ENCODE data around the gene CITED1. TPM values are rescaled to one million over a fixed set of nuclear protein-coding genes. Genes with fewer than 3 reads are reported as not detected.

CITED1 gene
- total RNA-seq, 1 experiment from 2014 or later, result 2.8 TPM

DNA sequence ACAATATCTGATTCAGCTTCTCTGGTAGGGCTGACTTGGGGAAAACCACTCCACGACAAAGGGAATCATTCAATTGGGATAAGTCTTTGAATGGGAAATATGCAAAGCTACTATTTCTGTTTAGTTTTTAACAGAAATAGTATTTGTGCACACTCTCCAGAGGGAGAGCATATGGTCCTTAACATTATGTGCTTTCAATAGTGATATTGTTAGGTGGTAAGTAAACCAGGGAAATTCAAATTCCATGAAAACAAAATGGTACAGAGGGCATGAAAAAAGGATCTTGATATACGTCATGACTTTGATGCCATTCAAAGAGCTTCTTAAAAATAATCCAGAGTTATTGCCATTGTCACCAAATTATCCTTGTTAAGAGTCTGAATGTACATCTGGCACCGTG, 47.1 kb upstream of the CITED1 start (continued):
- TF ChIP-seq, protein P1, sequence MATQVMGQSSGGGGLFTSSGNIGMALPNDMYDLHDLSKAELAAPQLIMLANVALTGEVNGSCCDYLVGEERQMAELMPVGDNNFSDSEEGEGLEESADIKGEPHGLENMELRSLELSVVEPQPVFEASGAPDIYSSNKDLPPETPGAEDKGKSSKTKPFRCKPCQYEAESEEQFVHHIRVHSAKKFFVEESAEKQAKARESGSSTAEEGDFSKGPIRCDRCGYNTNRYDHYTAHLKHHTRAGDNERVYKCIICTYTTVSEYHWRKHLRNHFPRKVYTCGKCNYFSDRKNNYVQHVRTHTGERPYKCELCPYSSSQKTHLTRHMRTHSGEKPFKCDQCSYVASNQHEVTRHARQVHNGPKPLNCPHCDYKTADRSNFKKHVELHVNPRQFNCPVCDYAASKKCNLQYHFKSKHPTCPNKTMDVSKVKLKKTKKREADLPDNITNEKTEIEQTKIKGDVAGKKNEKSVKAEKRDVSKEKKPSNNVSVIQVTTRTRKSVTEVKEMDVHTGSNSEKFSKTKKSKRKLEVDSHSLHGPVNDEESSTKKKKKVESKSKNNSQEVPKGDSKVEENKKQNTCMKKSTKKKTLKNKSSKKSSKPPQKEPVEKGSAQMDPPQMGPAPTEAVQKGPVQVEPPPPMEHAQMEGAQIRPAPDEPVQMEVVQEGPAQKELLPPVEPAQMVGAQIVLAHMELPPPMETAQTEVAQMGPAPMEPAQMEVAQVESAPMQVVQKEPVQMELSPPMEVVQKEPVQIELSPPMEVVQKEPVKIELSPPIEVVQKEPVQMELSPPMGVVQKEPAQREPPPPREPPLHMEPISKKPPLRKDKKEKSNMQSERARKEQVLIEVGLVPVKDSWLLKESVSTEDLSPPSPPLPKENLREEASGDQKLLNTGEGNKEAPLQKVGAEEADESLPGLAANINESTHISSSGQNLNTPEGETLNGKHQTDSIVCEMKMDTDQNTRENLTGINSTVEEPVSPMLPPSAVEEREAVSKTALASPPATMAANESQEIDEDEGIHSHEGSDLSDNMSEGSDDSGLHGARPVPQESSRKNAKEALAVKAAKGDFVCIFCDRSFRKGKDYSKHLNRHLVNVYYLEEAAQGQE (IDR thresholded peaks at IDR 0.05; ENCODE audit: low read depth), result no peak

DNA sequence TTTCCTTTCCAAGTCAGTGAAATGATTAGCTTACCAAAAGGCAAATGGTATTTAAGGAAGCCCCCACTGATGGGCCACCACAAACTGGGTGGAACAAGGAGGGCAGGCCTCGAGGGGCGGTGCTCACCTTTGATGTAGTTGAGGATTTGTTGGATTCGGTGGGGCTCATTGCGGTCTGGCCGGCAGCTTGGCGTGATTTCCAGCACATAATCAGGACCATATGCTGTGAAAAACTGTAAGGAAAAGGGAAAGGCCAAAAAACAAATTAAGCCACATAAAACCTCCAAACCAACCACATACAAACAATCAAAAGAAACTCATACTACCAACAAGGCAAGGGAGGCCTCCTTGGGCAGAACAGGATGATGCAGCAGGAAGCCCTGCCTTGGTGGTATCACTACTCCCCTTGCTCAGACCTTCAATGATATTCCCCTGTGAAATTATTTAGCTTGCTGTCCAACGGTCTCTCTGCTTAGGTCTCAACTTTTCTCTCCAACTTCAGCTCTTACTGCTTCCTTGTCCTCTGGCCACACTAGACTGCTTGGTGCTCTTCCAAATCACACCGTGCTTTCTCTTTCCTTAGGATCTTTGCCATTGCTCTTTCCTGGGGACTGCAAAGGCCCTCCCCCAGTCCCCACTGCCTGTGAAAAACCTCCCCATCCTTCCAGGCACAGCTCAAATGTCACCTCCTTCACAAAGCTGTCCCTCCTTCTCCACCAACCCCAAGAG, 46.1 kb upstream of the CITED1 start:
- H3K4me3 ChIP-seq (replicated peaks in 1 of 2; ENCODE audit: low read depth in 1 of 2, low read length in 2 of 2), result no peak overlapping the region
- H3K4me2 ChIP-seq (ENCODE audit: low read length), result no peak overlapping the region
- no peak overlapping the region for H3K27ac ChIP-seq (ENCODE audit: low read depth, low read length)
- intact Hi-C loops (cut with micrococcal nuclease), result no loop called here
- H3K4me1 ChIP-seq (ENCODE audit: control insufficient read depth in 1 of 2, insufficient read depth in 2 of 2, low read length in 2 of 2), result no peaks in the 10 kb centered on the region
- no peak for ATAC-seq
- H3K9ac ChIP-seq (ENCODE audit: low read length), result no peak overlapping the region
- H3K9me2 ChIP-seq (ENCODE audit: insufficient read depth), result no peaks in the 10 kb centered on the region
- no peaks in the 10 kb centered on the region for H3K27me3 ChIP-seq (ENCODE audit: insufficient read depth, low read length)
- no peak overlapping the region for H2AFZ ChIP-seq (ENCODE audit: low read depth, low read length, poor library complexity, severe bottlenecking)
- ChIA-PET POLR2A (no interaction called here), CTCF (no interaction called here), RAD21 (ENCODE audit: low non-redundant PET in 1 of 2, low total read pairs in 2 of 2, uncharacterized antibody in 2 of 2, unreplicated experiment in 2 of 2) (no interaction called here)
- DNase-seq (ENCODE audit: low read depth, low spot score), result no peak
- no peaks in the 10 kb centered on the region for H3K79me2 ChIP-seq (ENCODE audit: insufficient read depth, low read length)
- H3K36me3 ChIP-seq (ENCODE audit: control insufficient read depth in 1 of 2, insufficient read depth in 2 of 2, low read length in 2 of 2), result no peaks in the 10 kb centered on the region
- no peaks in the 10 kb centered on the region for H3K9me3 ChIP-seq (ENCODE audit: control insufficient read depth in 1 of 2, insufficient read depth in 1 of 2, low read depth in 1 of 2, low read length in 2 of 2)
- no TSS peak for BruUV-seq (replicated peaks)
- H4K20me1 ChIP-seq (ENCODE audit: insufficient read depth), result no peaks in the 10 kb centered on the region
- TF ChIP-seq SP1 (IDR thresholded peaks at IDR 0.05; ENCODE audit: low read depth) (no peak), RAD21 (IDR thresholded peaks at IDR 0.05; ENCODE audit: low read depth) (no peak), ATF3 (IDR thresholded peaks at IDR 0.05) (no peak), POLR2AphosphoS5 (IDR thresholded peaks at IDR 0.05; ENCODE audit: low read depth, low read length) (no peak), EZH2 (IDR thresholded peaks at IDR 0.05) (no peak), ZFX (IDR thresholded peaks at IDR 0.05) (no peak), CEBPB (IDR thresholded peaks at IDR 0.05; ENCODE audit: low read depth) (no peak), FOSL1 (IDR thresholded peaks at IDR 0.05; ENCODE audit: low read depth) (no peak), ELF1 (IDR thresholded peaks at IDR 0.05; ENCODE audit: borderline replicate concordance, low read depth) (no peak), EGR1 (IDR thresholded peaks at IDR 0.05; ENCODE audit: low read depth) (no peak), EZH2phosphoT487 (IDR thresholded peaks at IDR 0.05; ENCODE audit: borderline replicate concordance) (no peak), ZNF274 (IDR thresholded peaks at IDR 0.05; ENCODE audit: low read depth, low read length) (no peak)
- TF ChIP-seq, protein P2, sequence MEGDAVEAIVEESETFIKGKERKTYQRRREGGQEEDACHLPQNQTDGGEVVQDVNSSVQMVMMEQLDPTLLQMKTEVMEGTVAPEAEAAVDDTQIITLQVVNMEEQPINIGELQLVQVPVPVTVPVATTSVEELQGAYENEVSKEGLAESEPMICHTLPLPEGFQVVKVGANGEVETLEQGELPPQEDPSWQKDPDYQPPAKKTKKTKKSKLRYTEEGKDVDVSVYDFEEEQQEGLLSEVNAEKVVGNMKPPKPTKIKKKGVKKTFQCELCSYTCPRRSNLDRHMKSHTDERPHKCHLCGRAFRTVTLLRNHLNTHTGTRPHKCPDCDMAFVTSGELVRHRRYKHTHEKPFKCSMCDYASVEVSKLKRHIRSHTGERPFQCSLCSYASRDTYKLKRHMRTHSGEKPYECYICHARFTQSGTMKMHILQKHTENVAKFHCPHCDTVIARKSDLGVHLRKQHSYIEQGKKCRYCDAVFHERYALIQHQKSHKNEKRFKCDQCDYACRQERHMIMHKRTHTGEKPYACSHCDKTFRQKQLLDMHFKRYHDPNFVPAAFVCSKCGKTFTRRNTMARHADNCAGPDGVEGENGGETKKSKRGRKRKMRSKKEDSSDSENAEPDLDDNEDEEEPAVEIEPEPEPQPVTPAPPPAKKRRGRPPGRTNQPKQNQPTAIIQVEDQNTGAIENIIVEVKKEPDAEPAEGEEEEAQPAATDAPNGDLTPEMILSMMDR (IDR thresholded peaks at IDR 0.05 in 2 of 3, conservative IDR thresholded peaks at IDR 0.05 in 1 of 3; ENCODE audit: borderline replicate concordance in 1 of 3, insufficient read depth in 1 of 3, low read depth in 2 of 3, low read length in 2 of 3), result no peak
- TF ChIP-seq, protein P1 (IDR thresholded peaks at IDR 0.05; ENCODE audit: low read depth), result no peak
- TF ChIP-seq, protein P3, sequence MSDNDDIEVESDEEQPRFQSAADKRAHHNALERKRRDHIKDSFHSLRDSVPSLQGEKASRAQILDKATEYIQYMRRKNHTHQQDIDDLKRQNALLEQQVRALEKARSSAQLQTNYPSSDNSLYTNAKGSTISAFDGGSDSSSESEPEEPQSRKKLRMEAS (IDR thresholded peaks at IDR 0.05), result no peak
